CD4-positive, alpha-beta T cell treated with Interleukin-6 for 4 hours (primary cell): ENCODE measurements around the gene HIP1.
A peak's percentile ranks its signal among the peaks of the same experiment; 100 is the strongest.
"Not testable (repeated sequence)": the region's sequence is repeated elsewhere in the genome, so short reads cannot be mapped to it uniquely, and the experiment has no call there.

Source experiments
- DNase-seq: peaks from one replicate; pipeline ENCODE4 v3.0.0-alpha.2; 2020; ENCODE audit warnings: mixed read lengths

HIP1 gene

GRCh38 chr7:75738604-75738974 is at the start of gene HIP1:
HIP1 (minus strand) TSS chr7:75738941; CDS start chr7:75738920, 21 bp downstream.
- no peak for DNase-seq

- not testable (repeated sequence) for DNase-seq
These were observed 49.6 kb upstream of the HIP1 start for GRCh38 chr7:75788154-75788847.

DNA sequence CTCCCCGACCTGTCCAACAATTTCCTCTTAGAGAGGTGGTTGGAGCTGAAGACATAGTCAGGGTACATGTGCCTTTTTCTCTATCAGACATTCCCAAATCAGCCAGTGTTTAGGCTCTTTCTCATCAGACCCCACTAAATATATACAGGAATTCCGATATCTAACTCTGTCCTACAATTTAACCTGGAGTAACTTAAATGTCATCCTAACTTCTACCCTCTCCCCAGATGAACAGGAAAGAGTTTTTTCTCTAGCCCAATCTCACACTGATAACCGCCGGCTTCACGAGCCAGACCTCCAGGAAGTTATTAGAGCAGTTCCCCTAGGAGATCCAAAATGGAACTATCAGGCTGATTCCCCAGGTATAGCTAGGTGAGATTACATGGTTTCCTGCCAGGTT is 44.3 kb upstream of the HIP1 start:
- DNase-seq: not testable (repeated sequence)

DNA sequence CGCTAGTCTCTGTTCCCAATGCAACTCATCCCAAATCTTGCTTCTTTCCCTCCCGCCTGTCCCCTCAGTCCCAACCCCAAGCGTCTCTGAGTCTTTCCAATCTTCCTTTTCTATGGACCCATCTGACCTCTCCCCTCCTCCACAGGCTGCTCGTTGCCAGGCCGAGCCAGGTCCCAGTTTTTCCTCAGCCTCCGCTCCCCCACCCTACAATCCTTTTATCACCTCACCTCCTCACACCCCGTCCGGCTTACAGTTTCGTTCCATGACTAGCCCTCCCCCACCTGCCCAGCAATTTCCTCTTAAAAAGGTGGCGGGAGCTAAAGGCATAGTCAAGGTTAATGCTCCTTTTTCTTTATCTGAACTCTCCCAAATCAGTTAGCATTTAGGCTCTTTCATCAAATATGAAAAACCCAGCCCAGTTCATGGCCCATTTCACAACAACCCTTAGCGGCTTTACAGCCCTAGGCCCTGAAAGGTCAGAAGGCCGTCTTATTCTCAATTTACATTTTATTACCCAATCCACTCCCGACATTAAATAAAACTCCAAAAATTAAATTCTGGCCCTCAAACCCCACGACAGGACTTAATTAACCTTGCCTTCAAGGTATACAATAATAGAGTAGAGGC is 42.0 kb upstream of the HIP1 start:
- not testable (repeated sequence) for DNase-seq

GRCh38 chr7:75779516-75779915 is 40.8 kb upstream of the HIP1 start:
- DNase-seq: not testable (repeated sequence)

DNA sequence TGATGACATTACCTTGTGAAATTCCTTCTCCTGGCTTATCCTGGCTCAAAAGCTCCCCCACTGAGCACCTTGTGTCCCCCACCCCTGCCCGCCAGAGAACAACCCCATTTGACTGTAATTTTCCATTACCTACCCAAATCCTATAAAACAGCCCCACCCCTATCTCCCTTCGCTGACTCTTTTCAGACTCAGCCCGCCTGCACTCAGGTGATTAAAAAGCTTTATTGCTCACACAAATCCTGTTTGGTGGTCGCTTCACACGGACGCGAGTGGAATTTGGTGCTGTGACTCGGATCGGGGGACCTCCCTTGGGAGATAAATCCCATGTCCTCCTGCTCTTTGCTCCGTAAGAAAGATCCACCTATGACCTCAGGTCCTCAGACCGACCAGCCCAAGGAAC is 40.3 kb upstream of the HIP1 start:
- not testable (repeated sequence) for DNase-seq

GRCh38 chr7:75776295-75776971 is 37.7 kb upstream of the HIP1 start:
- DNase-seq: peak; percentile 50

GRCh38 chr7:75773958-75774357 is 35.2 kb upstream of the HIP1 start:
- not testable (repeated sequence) for DNase-seq

GRCh38 chr7:75772081-75773077 is 33.6 kb upstream of the HIP1 start, which contains the start of gene CCL26:
CCL26 (minus strand) TSS chr7:75772211; CDS start chr7:75772176, 35 bp downstream.
- no peak for DNase-seq

GRCh38 chr7:75771224-75771623 is 32.5 kb upstream of the HIP1 start:
- no peak for DNase-seq

- DNase-seq: no peak
These were observed 23.7 kb upstream of the HIP1 start for GRCh38 chr7:75762350-75762917.

GRCh38 chr7:75761801-75762200 is 23.1 kb upstream of the HIP1 start:
- DNase-seq: not testable (repeated sequence)

GRCh38 chr7:75758491-75758890 is 19.8 kb upstream of the HIP1 start:
- DNase-seq: no peak

- no peak for DNase-seq
These were observed 19.1 kb upstream of the HIP1 start for GRCh38 chr7:75757860-75758259.

- peak; percentile 5 for DNase-seq
These were observed 18.4 kb upstream of the HIP1 start for GRCh38 chr7:75756991-75757676.

- no peak for DNase-seq
These were observed 17.7 kb upstream of the HIP1 start for GRCh38 chr7:75756206-75756990.

DNA sequence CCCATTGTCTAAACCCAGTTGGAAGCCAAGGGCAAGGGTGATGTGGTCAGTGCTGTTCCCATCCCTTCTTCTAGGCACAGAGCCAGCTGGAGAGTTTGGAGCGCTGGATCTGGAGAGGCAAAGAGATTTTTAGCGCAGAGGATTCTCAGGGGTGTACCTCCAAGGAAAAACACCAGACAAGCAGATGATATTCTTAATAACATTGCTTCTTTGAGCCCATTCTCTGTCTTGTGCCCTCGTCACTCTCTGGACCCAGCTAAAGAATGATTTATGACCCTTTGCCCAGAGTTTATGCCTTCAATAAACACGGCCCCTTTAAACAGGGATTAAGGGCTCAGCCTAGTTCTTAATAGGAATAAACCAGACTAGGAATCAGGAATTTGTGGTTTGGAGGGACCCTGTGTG is 4.7 kb upstream of the HIP1 start:
- no peak for DNase-seq

DNA sequence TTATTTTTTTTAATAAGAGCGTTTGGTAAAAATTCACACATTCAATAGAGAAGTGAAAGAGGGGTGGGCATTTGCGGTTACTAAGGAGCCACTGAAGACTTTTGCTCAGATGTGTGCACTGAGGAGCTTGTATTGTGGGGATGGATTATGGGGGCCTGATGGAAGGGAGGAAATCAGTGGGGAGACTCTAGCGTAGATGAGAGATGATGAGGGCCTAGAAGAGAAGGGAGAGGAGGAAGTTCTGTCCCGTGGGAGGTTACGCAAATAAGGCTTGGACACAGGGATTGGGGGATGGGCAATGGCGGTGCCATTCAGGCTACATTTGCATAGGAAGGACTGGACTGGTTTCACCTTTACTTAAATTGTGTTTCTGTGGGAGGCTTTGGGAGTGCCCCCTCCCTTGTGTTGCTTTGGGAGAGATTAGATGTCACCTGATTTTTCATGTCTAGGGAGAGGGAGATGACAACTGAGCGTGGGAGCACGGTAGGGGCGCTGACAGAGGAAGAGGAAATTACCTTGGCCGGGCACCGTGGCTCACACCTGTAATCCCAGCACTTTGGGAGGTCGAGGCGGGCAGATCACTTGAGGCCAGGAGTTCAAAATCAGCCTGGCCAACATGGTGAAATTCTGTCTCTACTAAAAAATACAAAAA is 2.2 kb upstream of the HIP1 start:
- no peak for DNase-seq

DNA sequence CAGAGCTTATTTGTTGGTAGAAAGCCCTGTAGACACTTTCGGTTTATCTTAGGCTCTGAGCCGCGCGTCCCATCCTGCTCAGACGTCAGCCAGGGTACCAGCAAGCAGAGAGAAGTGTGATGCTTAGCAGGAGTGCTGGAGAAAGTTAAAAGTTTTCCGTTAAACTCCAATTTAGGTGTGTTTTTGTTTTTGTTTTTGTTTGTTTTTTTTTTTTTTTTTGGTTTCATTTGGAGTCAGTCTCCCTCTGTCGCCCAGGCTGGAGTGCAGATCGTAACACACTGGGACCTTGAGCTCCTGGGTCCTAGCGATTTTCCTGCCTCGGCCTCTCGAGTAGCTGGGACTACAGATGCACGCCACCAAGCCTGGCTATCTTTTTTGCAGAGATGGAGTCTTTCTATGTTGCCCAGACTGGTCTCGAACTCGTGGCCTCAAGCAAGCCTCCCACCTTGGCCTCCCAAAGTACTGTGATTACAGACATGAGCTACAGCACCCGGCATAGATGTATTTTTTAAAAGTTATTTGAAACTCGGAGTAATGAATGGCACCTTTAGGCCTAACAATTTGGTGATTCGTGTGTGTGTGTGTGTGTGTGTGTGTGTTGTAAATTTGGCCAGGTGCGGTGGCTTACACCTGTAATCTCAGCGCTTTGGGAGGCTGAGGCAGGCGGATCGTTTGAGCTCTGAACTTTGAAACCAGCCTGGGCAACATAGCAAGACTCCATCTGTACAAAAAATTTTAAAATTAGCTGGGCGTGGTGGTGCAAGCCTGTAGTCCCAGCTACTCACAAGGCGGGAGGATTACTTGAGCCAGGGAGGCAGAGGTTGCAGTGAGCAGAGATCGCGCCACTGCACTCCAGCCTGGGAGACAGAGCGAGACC is 1.3 kb upstream of the HIP1 start:
- DNase-seq: peak; percentile 66
